ENCODE measurements around the gene SAMD14. TPM values are rescaled to one million over a fixed set of nuclear protein-coding genes. Genes with fewer than 3 reads are reported as not detected.

SAMD14 gene
- total RNA-seq, 6 experiments from 2014 or later, result 0.50 to 3.8 (median 0.77) TPM; not detected in 1

- DNase-seq, result peak in 1 of 3 donors; percentile 2
- Histone ChIP-seq H3K4me3 (no peak overlapping the region), H3K36me3 (peaks cover 7 to 55% (median 15%) of the 10 kb centered on the region in 4 donors), H3K27ac (no peak overlapping the region), H3K4me1 (peaks cover 0 to 41% (median 9%) of the 10 kb centered on the region in 4 donors), H3K27me3 (no peaks in the 10 kb centered on the region), H3K9me3 (no peaks in the 10 kb centered on the region)
- intact Hi-C loops (cut with DNase I), result no loop called here
- no peak for TF ChIP-seq CTCF (IDR thresholded peaks at IDR 0.05)
- TF ChIP-seq POLR2A (IDR thresholded peaks at IDR 0.05), result no peak
- ATAC-seq, result no peak
- WGBS (ENCODE audit: insufficient coverage, low coverage, low lambda C conversion rate, missing lambda C conversion rate), result 66% methylated on average over 3 of the region's 16 CpGs
Measured at GRCh38 chr17:50141026-50141744, 11.2 kb upstream of the SAMD14 start.

GRCh38 chr17:50139950-50140885 is 10.3 kb upstream of the SAMD14 start:
- Histone ChIP-seq H3K36me3 (peaks cover 7 to 57% (median 15%) of the 10 kb centered on the region in 4 donors), H3K4me1 (peaks cover 0 to 32% (median 5%) of the 10 kb centered on the region in 4 donors), H3K27me3 (no peaks in the 10 kb centered on the region), H3K9me3 (no peaks in the 10 kb centered on the region), H3K4me3 (no peak overlapping the region), H3K27ac (no peak overlapping the region)
- TF ChIP-seq CTCF (IDR thresholded peaks at IDR 0.05) (peak; percentile 94 to 97 (median 95)), POLR2A (IDR thresholded peaks at IDR 0.05) (no peak)
- peak; percentile 71 to 83 (median 78) for ATAC-seq
- WGBS (ENCODE audit: insufficient coverage, low coverage, low lambda C conversion rate, missing lambda C conversion rate), result 49% methylated on average over 5 of the region's 19 CpGs
- intact Hi-C loops (cut with DNase I), result no loop called here
- peak; percentile 74 to 84 (median 81) for DNase-seq

GRCh38 chr17:50139185-50139783 is 9.3 kb upstream of the SAMD14 start:
- Histone ChIP-seq H3K4me3 (no peak overlapping the region), H3K36me3 (peaks cover 7 to 64% (median 15%) of the 10 kb centered on the region in 4 donors), H3K9me3 (no peaks in the 10 kb centered on the region), H3K27ac (no peak overlapping the region), H3K4me1 (peaks cover 0 to 22% (median under 1%) of the 10 kb centered on the region in 4 donors), H3K27me3 (no peaks in the 10 kb centered on the region)
- DNase-seq, result no peak
- 83% methylated on average over 8 of the region's 15 CpGs for WGBS (ENCODE audit: insufficient coverage, low coverage, low lambda C conversion rate, missing lambda C conversion rate)
- intact Hi-C loops (cut with DNase I), result no loop called here
- TF ChIP-seq POLR2A (IDR thresholded peaks at IDR 0.05), result no peak
- TF ChIP-seq CTCF (IDR thresholded peaks at IDR 0.05), result no peak
- no peak for ATAC-seq

GRCh38 chr17:50137042-50137441 is 7.1 kb upstream of the SAMD14 start:
- no peak for TF ChIP-seq POLR2A (IDR thresholded peaks at IDR 0.05)
- TF ChIP-seq CTCF (IDR thresholded peaks at IDR 0.05), result no peak
- ATAC-seq, result no peak
- Histone ChIP-seq H3K4me1 (peaks cover 0 to 9% (median 0%) of the 10 kb centered on the region in 4 donors), H3K36me3 (peaks cover 7 to 57% (median 12%) of the 10 kb centered on the region in 4 donors), H3K27ac (no peak overlapping the region), H3K4me3 (no peak overlapping the region), H3K9me3 (no peaks in the 10 kb centered on the region), H3K27me3 (no peaks in the 10 kb centered on the region)
- DNase-seq, result no peak
- 92% methylated on average over 2 of the region's 4 CpGs for WGBS (ENCODE audit: insufficient coverage, low coverage, low lambda C conversion rate, missing lambda C conversion rate)
- intact Hi-C loops (cut with DNase I), result no loop called here

All from right lobe of liver (tissue), 6 donors.